ENCODE measurements around the gene TMEM132C. TPM values are rescaled to one million over a fixed set of nuclear protein-coding genes. Genes with fewer than 3 reads are reported as not detected.
A peak's percentile ranks its signal among the peaks of the same experiment; 100 is the strongest.
"Not testable (repeated sequence)": the region's sequence is repeated elsewhere in the genome, so short reads cannot be mapped to it uniquely, and the experiment has no call there.

The TMEM132C gene
- 0.02 TPM for polyA plus RNA-seq (2013, experiment 1 of 2; ENCODE audit: insufficient read length)
- 0.14 TPM for polyA plus RNA-seq (2013, experiment 2 of 2; ENCODE audit: insufficient read length)

DNA sequence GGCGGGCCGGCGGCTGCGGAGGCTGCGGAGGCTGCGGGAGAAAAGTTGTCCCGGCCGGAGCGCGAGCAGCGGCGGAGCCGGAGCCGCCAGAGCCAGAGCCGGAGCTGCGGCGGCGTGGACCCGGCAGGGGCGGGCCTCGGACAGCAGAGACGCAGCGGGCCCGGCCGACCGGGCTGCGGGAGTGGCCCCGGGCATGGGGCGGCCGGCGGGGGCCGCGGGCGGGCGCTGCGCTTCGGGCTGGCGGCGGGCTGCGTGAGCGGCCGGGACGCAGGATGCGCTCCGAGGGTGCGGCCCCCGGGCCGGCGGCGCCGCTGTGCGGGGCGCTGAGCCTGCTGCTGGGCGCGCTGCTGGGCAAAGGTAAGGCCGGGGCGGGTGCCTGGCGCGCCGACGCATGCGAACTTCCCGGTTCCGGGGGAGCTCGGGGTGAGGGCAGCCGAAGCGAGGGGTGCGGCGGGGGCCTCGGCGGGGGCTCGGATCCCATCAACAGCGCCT lies at the start of gene TMEM132C:
TSS of gene TMEM132C (plus strand) at position 40 of the 492 bp plus-strand sequence. CDS start at position 273, 233 bp downstream.
- DNase-seq = no peak

DNA sequence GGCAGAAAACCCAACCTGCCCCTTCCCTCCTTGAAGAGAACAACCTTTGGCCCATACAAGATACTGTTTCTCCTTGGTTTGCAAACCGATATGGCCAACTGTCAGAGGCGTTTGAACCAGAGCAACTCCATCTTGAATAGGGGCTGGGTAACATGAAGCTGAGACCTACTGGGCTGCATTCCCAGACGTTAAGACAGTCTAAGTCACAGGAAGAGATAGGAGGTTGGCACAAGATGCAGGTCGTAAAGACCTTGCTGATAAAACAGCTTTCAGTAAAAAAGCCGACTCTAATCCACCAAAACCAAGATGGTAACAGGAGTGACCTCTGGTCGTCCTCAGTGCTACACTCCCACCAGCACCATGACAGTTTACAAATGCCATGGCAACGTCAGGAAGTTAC lies 42.7 kb upstream of the TMEM132C start:
- no peak for DNase-seq

GRCh38 chr12:128228581-128228980 lies 38.4 kb upstream of the TMEM132C start:
- DNase-seq = no peak

GRCh38 chr12:128235635-128236417 lies 31.1 kb upstream of the TMEM132C start:
- no peak for DNase-seq

DNA sequence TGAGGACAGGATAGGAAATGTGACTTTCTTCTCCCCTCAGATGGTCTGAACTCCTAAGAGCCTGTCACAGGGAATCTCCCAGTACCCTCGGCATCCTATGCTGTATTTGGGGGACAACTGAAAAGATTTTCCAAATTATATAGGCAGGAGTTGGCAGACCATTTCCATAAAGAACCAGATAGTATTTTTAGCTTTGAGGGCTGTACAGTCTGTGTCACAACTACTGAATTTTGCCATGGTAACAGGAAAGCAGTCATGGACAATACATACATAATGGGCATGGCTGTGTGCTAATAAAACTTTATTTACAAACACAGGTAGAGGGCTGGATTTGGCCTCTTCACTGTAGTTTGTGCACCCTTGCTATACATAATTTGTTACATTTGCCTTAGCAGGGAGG lies 30.4 kb upstream of the TMEM132C start:
- no peak for DNase-seq

DNA sequence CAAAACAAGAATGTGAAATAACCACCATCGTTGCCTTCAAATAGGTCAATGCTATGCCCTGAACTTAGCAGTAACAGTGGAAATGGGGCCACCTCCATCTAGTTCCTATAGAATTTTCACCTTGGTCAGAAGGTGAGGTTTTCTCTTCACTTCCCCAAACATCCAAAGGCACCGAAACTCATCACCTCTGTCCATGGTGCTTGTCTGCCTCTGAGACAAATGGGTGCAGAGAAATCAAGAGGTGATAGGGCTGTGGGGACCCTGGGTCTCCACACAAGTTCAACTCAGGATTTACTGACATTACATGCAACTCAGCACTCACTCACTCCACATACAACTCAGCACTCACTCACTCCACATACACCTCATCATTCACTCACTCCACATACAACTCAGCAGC lies 26.2 kb upstream of the TMEM132C start:
- no peak for DNase-seq

DNA sequence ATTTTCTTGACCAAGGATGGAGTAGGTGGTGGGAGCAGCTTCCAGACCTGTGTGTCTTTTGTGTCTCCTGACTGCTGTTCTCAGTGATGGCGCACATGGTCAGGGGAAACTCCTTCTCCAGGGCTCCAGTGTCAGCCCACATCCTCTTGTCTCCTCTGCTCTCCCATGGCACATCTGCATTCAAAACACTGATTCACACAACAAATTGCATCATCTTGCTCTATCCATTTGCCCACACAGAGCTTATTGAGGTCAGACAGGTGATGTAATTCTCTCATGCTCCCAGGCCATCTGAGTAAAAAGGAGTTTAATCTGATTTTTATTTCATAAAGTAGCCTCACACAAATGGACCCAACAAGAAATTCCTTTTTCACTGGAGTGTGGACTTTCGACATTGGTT lies 21.8 kb upstream of the TMEM132C start:
- DNase-seq = no peak

DNA sequence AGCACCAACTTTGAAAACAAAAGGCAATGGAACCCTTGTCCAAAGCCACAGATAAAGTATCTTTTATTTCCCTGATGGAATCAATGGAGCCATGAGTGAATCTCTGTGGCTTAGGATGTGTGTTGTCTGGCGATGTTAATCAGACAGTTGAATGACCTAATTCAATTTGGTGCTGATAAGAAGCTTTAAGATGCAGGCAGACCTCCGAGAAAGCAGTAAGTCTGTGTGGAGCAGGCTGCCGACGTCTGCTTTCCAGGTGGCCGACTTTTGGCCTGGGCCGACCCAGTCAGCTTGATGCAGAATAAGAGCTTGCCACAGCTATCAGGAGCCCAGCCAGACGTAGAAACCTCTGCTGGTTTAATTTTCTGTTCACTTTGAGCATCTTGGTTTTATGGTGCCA lies 21.1 kb upstream of the TMEM132C start:
- no peak for DNase-seq

DNA sequence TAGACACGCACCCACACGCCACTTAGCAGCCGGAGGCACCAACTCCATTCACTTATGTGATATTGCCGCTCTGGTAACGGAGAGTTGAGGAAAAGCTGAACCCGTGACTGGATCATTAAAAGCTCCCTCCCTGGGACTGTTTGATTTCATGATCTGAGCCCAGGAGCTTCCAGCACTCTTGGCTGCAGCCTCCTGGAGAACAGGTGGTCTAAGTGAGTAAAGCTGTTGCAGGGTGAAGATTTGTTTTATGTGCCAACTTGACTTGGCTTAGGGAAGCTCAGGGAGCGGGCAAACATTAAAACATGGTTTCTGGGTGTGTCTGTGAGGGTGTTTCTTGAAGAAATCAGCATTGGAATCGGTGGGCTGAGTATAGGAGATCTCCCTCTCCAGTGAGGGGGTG lies 16.9 kb upstream of the TMEM132C start:
- DNase-seq = no peak

DNA sequence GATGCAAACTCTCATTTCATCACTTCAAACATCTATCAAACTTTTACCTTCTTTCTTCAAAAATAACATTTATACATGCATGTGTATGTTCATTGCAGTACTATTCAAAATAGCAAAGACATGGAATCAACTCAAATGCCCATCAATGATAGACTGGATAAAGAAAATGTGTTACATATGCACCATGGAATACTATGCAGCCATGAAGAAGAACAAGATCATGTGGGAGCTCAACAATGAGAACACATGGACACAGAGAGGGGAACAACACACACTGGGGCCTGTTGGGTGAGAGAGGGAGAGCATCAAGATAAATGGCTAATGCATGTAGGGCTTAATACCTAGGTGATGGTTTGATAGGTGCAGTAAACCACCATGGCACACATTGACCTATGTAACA lies 13.1 kb upstream of the TMEM132C start:
- DNase-seq = not testable (repeated sequence)

DNA sequence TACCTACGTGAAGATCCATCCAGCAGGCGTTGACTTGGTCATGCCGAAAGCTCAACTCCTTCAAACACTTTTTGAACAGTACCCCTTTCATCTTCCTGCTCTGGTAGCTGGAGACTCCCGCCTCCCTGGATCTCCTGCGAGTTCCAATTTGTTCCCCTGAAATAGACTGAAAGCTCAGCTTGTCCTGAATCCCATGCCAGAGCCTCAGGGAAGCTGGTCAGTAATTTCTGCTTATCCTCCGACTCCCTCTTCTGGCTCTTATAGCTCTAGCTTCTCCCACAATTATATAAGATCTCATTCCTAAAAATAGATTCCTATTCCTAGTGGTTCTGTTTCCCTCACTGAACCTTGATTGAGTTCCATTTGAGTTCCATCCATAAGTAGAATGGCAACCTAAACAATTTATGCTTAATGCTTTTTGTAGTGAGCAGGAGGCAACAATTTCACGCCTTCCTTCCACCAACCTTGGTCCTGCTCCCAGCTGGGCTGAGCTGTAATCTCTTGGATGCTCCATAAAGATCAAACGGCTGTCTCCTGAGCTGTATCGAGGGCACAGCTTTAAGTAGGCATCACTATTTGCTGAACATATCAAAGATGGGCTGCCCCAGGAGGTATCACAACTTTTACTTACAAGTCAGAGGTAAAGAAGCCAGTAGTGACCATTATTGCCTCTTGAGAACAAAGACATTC lies 8.0 kb upstream of the TMEM132C start:
- DNase-seq = peak; percentile 9

GRCh38 chr12:128259556-128260070 lies 7.4 kb upstream of the TMEM132C start:
- peak; percentile 52 for DNase-seq

GRCh38 chr12:128261757-128262156 lies 5.2 kb upstream of the TMEM132C start:
- DNase-seq = no peak

DNA sequence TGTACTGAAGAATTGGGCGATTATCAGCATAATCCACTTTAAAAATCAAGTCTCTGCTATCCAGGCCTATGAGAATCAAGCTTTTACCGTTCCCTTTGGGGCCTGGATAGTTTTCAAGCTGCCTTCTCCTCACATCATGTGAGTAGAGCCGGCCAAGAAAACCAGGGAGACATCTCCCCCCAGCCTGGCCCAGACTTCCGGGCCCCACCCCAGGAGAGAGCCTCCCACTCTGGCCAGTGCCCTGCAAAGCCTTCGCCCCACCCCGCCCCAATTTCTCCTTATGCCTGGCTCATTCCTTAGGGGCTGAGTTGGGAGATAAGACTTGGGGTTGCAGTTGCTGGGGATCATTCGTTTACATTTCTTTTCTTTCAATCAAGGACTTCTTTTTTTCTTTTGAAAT lies 1.4 kb upstream of the TMEM132C start:
- DNase-seq = no peak

GRCh38 chr12:128266086-128266485 lies 884 bp upstream of the TMEM132C start:
- DNase-seq = no peak

GRCh38 chr12:128266541-128267130 lies 334 bp upstream of the TMEM132C start:
- no peak for DNase-seq

DNA sequence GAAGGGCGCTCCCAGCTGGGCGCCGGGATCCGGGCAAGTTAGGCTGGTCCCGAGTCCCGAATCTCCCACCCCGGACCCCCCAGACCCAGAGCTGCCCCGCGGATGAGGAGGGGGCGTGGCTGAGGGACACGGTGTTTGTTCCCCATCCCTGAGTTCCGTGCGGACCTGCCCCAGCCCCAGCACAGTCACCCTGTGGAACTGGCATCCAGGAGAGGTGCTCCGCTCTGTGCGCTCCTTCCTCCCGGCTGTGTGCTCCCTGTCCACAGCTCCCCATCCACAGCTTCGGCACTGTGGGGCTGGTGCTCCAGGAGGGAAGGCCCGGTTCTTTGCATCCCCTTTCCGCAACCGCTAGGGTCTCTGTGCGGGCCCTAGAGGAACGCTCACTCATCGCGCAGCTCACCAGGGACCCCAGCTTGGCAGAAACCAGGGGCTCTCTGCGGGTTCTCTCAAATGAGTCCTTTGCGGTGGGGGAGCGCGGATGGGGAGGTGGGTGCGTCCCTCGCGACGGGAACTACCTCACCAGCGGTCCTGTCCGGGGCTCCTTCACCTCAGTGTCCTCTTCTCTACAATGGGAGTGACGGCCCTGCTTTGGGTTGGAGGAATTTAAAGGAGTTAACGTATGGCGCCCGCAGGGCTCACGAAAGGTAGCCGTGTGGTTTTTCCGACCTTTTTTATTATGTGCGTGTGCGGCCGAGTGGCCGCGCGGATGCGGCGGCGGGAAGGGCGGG lies 845 bp downstream of the TMEM132C start:
- DNase-seq = no peak

GRCh38 chr12:128268379-128268995 lies 1.5 kb downstream of the TMEM132C start:
- DNase-seq = no peak

DNA sequence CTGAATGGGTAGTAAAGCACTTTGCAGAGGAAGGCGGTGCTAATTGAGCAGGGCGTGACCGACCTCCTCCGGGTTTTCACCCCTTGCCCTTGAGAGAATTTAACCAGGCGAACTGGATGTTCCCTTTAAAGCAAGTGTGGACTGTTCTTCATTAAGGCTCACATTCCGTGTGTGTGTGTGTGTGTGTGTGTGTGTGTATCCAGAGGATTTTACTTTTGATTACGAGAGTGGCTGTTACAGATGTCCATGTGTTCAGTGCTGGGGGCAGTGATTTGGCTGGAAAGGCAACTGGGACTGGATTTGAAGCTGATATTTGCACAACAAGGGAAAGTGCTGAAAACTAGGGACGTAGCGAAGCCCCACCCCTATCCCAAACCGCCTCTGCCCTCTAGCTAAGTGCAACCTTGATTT lies 2.2 kb downstream of the TMEM132C start:
- DNase-seq = peak; percentile 9

DNA sequence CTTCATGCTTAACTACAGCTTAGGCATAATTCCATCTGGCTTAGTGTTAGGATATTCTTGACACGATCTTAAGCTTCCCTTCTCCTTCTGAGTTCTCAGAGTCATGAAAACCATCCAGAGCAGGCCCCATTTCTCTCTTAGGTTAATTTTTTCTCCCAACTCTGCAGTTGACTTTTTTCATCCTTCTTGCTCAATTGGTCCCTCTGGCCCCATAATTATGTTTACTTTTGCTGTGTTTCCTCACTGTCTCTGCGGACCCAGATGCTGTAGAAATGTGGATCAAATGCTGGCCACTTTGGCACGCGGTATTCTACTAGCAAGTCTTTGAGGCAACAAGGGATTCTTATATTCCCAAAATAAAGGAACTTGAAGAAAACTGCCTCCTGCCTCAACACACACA lies 9.5 kb downstream of the TMEM132C start:
- DNase-seq = no peak

DNA sequence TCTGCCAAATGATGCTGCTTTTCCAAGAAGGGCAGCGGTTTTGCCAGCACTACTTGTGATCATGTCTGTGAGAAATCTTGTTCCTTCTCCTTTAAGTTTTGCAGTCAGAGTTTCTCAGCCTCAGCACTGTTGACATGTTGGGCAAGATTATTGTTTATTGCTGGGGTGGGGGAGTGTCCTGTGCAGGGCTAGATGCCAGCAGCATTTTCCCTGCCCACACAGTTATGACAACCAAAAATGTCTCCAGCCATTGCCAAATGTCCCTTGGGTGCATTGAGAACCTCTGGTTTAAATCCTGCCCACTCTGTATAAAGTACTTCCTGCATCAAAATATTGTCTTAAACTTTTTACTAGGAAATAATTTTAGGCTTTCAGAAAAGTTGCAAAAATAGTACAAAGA lies 20.0 kb downstream of the TMEM132C start:
- DNase-seq = no peak

DNA sequence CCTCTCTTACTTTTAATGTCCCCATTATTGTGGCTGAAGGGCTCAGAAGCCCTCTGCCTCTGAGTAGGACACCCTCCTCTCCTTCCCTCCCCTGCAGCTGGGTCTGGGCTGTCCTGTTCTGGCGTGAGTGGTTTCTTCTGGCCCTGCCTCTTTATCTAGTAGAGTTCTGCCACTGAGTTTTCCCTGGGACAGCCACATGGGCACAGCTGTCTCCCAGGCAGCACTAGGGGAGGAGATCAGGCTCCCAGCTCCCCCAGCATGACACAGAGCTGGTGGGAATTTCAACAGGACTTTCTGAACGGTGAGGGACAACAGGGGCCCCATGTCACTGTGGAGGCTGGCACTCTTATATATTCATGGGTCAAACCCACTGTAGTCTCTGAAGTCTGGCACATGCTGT lies 21.4 kb downstream of the TMEM132C start:
- DNase-seq = no peak
